GM18520 (cell line): ENCODE results near the gene ELL2.

Source experiments
- ATAC-seq: cut with Tn5 transposase; IDR thresholded peaks from one replicate; pipeline ENCODE4 v1.9.1; 2021; ENCODE audit not compliant: unreplicated experiment

The ELL2 gene

DNA sequence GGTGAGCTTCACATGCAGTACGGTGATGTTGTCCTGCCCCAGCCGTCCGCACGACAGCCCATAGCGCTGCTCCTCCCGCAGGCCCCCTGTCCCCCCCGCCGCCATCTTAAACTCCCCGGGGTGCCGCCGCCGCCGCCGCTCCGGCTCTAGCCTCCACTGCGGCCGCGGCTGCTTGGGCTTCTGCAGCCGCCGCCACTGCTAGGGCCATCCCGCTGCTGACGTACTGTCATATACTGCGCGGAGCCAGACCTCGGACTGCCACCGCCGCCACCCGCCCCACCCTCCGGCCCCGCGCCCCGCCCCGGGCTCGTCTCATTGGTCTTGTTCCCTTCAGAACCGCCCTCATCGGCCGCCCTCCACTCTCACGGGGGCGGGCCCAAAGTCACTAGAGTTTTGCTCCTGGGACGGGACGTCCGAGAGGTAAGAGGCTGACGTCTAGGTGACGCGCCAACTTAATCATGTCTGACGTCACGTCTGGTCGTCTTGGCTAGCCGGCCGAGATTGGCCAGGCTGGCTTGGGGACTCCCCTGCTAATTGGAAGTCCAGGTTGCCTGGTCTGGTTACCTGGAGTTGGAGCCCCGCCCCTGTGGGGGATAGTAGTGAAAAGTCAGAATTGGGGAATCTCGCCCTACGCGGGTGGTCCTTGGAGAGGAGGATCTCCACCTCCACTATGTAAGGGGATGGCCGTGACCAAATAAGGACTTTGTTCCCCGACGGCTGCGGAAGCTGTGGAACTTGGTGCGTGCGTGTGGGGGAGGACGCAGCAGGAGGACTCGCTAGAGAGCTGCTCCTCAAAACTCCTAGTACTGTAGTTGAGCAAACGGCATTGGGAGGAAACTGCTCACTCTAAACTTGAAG lies at the start of gene ELL2:
TSS of gene ELL2 (minus strand) at position 235 of the 858 bp plus-strand sequence. CDS start at position 105, 130 bp downstream.
- ATAC-seq: peak; percentile 89

DNA sequence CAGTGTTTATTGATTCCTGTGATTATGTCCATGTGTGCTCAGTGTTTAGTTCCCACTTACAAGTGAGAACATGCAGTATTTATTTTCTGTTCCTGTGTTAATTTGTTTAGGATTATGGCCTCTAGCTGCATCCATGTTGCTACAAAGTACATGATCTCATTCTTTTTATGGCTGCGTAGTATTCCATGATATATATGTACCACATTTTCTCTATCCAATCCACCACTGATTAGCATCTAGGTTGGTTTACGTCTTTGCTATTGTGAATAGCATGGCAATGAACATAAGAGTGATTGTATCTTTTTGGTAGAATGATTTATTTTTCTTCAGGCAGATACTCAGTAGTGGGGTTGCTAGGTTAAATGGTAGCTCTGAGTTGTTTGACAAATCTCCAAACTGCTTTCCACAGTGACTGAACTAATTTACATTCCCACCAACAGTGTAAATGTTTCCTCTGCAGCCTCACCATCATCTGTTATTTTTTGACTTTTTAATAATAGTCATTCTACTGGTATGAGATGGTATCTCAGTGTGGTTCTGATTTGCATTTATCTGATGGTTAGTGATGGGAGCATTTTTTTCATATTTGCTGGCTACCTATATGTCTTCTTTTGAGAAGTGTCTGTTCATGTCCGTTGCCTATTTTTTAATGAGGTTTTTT lies 47.5 kb upstream of the ELL2 start:
- ATAC-seq: no peak

DNA sequence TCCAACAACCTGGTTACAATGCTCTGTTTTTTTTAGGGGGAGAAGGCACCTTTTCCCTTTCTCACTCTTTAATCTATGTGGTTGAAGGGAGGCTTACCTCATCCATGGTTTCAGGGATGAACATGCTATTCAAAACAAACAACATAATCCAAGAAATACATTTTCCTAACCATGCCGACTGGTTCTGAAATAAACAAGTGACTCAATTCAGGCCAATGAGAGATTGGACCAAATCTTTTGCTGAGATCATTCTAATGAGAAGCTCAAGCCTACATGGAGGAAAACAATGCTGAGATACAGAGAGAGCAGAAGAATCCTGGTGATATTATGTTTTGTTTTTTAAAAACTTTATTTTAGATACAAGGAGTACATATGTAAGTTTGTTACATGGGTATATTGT lies 46.8 kb upstream of the ELL2 start:
- ATAC-seq: no peak

DNA sequence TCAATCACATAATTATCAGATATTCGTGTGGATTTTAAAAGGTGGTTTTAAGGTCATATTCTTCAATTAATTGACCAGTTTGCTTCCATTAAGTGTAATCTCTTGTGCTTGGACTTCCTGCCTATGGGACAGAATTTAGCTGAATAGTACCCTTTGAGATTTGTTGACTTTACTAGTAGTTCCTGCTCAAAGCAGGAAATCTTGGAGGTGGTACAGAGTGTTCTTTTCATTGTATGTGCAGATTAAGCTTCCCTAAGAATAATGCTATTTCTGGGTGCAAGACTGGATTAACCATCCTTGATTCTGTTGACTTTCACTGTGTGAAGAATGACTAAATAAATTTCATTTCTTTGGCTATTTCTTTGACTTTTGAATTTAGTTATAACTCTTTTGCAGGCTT lies 45.4 kb upstream of the ELL2 start:
- no peak for ATAC-seq

GRCh38 chr5:96006291-96006690 lies 44.6 kb upstream of the ELL2 start:
- no peak for ATAC-seq

- no peak for ATAC-seq
Measured at GRCh38 chr5:96004754-96005153, 43.1 kb upstream of the ELL2 start.

- ATAC-seq: no peak
Measured at GRCh38 chr5:96004087-96004486, 42.4 kb upstream of the ELL2 start.

GRCh38 chr5:96001262-96001661 lies 39.6 kb upstream of the ELL2 start:
- no peak for ATAC-seq

DNA sequence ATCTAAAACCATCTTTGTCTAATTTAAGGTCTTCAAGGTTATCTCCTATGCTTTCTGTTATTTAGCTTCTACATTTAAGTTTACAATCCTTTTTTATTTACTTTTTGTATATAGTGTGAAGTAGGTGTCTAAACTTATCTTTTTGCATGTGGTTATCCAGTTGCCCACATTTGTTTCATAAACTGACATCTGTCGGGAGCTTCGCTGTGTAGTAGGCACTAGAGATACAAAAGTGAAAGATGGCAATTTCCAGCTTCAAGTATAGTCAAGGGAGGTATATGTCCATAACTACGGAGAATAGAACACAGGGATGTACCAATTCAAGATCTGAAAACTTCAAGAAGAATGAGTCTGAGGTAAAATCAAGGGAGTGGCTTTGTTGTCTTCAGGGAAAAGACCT lies 38.7 kb upstream of the ELL2 start:
- ATAC-seq: no peak

GRCh38 chr5:95996904-95997723 lies 35.5 kb upstream of the ELL2 start:
- no peak for ATAC-seq

DNA sequence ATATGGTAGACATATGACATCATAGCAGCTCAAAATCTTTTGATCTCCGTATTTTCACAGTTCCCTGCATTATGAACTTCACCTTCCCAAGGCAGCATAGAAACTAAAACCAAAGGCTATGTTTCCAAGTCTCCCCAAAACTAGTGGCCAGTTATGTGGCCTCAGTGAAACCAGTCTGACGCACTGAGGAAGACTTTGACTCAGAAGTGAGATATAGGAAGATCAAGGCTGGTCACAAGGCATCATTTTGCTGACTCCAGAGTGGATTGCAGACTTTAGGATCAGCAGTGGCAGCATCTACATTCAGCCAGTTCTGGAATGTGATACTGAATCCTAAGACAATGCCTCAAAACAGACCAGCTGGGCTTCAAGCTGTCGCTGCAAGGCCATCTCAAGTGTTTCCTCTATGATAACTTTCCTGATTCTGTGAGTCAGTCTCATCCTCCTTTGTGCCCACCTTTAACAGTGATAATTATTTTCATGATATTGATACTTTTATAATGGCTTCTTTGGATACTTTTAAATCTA lies 34.4 kb upstream of the ELL2 start:
- no peak for ATAC-seq

- ATAC-seq: no peak
Measured at GRCh38 chr5:95993776-95994175, 32.1 kb upstream of the ELL2 start.

- no peak for ATAC-seq
Measured at GRCh38 chr5:95993266-95993665, 31.6 kb upstream of the ELL2 start.

GRCh38 chr5:95989283-95990048 lies 27.8 kb upstream of the ELL2 start:
- ATAC-seq: no peak

DNA sequence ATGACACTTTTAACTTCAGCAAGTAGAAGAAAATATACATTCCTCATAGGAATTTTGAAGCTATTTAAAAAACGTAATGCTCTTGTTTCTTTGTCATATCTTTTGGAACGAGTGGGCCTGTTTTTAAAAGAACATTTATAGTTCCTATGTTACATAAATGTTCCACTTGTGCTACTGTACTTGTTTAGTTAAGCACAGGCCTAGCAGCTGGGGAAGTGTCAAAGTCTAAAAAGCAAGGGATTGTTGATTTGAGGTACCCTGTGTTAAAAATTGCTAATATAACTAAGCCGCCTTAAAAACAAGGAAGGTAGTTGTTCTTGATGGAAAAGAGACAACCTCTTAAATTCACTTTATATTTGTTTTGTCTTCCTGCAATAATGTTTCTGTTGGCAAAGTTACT lies 27.2 kb upstream of the ELL2 start:
- ATAC-seq: no peak

DNA sequence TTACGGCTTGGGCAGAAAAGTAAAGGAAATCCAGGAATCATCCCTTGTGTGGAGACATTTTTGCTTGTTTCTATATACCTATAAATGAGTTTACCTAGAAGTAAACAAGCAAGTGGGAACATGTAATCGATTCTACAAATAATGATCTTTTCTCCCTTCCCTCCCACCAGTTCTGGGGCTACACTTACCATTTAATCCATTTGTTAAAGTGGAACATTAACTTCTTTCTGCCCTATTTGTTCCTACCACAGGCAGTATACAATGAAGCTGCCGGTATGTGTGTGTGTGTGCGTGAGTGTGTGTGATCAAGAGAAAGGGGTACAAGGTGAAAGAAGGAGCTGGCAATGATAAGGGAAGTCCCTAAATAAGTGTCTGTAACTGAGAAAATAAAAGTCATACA lies 26.4 kb upstream of the ELL2 start:
- no peak for ATAC-seq

DNA sequence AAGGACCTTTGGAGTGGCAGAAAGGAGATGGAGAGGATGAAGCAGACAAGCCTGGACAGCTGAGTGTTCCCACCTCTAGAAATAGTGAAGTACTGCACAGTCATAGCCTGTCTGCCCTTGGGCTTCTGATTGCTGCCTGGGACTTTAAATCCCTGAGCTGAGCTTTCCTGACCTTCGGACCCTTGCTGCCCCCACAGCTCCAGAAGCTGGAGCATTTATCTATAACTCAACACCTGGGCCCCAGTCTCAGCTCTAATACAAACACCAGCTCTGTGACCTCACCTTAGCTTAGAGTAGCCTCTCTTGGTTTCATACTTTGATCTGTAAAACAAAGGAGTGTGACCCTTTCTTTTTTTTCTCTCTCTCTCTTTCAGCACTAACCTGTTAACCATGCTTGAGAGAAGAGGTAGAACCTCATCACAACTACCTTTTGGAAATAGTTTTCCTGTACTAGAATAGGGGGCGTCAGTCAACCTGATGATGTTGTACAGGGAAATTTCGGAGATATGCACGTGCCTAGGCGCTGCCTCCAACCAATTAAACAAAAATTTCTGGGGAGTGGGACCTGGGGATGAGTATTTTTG lies 25.4 kb upstream of the ELL2 start:
- no peak for ATAC-seq

- no peak for ATAC-seq
Measured at GRCh38 chr5:95986001-95986400, 24.4 kb upstream of the ELL2 start.

GRCh38 chr5:95985249-95985648 lies 23.6 kb upstream of the ELL2 start:
- no peak for ATAC-seq

DNA sequence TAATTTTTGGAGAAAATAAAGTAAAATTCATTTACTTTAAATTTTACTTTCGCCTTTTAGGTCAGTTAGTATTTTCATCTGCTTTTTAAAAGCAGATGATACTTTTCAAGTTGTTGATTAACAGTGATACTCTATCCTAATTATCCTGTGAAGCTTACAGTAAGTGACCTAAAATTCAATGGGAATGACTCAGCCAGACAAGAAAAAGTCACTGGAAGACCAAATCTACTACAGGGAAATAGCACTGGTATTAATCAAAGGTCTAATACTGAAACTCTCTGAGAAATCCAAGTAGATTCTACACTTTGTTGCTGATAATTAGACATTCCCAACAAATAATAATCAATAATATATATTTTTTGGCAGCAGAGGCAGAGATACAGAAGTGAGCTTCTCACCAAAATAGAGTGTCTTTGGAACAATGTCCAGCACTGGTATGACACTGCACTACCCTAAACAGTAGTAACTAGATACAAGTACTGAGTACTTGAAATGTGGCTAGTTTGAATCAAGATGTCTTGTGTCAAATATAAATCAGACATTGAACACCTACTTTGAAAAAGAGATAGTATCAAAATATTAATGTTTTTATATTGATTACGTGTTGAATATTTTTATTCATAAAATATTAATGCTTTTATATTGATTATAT lies 22.8 kb upstream of the ELL2 start:
- no peak for ATAC-seq
